Gastroesophageal sphincter (tissue), 3 donors: ENCODE results near the gene CRIP2.

Experiments
- EP300 ChIP-seq: sonication (generic); formaldehyde crosslinking; IDR thresholded peaks from one replicate; pipeline ENCODE4 v1.6.1; 2017; ENCODE audit warnings: antibody characterized with exemption, mild to moderate bottlenecking
- POLR2A ChIP-seq, 2 donors: fragments of 450-650 bp; IDR thresholded peaks; one replicate each; pipeline ENCODE4 v1.6.1; 2017; ENCODE audit warnings: antibody characterized with exemption in 2 of 2, mild to moderate bottlenecking in 2 of 2, moderate library complexity in 1 of 2
- POLR2AphosphoS5 ChIP-seq: sonication (generic); formaldehyde crosslinking; IDR thresholded peaks from one replicate; pipeline ENCODE4 v1.6.1; 2017; ENCODE audit warnings: antibody characterized with exemption
- TF ChIP-seq, protein P1 (sequence below), 4 experiments: fragments of 200-600 bp in 2 of 4; fragments of 450-650 bp in 2 of 4; sonication (generic) in 1 of 4; IDR thresholded peaks; one replicate each; pipeline ENCODE4 v1.5.1; 2017 to 2019; ENCODE audit warnings: antibody characterized with exemption in 4 of 4, mild to moderate bottlenecking in 2 of 4, moderate library complexity in 2 of 4

DNA sequence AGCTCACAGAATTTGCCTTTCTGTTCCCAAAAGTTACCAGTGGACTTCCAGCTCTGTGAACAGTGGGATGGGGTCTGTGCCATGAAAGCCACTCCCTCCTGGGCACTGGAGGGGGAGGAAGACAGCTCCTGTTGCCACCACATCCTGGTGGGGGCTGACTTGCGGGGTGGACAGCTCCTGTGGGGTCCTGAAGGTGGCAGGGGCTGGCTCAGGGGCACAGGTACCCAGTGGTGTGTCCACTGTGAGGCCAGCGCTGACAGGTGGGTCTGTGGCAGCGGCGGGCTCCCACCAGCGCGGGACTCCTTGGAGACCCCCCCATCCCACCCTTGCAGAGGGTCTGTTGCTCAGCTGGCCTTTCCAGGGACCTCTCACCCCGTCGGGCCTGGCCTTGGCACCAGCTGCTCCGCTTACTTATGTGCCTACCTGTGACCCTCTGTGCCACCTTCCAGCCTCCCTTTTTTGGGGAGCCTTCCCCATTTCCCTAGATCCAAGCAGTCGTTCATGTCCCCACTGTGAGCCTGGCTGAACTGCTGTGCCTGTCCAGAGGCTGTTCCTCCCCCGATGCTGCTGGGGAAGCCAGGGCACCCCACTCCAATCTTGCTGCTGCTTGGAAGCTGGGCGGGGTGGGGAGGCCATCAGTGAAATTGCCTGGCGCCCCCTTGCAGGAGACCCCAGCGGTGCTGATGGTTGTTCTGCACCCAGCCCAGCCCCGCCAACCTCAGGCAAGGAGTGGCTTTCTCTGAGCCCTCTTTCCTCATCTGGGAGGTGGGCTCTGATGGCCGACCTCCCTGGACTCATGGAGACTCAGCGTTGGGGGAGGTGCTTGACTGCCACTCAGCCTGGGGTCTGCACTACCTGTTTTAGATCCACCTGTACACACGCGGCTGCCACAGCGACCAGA is 18.6 kb downstream of the CRIP2 start:
- TF ChIP-seq, protein P1, sequence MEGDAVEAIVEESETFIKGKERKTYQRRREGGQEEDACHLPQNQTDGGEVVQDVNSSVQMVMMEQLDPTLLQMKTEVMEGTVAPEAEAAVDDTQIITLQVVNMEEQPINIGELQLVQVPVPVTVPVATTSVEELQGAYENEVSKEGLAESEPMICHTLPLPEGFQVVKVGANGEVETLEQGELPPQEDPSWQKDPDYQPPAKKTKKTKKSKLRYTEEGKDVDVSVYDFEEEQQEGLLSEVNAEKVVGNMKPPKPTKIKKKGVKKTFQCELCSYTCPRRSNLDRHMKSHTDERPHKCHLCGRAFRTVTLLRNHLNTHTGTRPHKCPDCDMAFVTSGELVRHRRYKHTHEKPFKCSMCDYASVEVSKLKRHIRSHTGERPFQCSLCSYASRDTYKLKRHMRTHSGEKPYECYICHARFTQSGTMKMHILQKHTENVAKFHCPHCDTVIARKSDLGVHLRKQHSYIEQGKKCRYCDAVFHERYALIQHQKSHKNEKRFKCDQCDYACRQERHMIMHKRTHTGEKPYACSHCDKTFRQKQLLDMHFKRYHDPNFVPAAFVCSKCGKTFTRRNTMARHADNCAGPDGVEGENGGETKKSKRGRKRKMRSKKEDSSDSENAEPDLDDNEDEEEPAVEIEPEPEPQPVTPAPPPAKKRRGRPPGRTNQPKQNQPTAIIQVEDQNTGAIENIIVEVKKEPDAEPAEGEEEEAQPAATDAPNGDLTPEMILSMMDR (IDR thresholded peaks at IDR 0.05): no peak
- TF ChIP-seq EP300 (no peak), POLR2A (IDR thresholded peaks at IDR 0.05) (no peak), POLR2AphosphoS5 (no peak)
